DMS53 treated with DMSO at 0.1 percent for 48 hours (cell line): ENCODE data around the gene C10orf105.

Experiments used
- DNase-seq: peaks from one replicate; lab custom pipeline; 2025; ENCODE audit not compliant: unreplicated experiment; lab: John Stamatoyannopoulos, UW

C10orf105 gene

DNA sequence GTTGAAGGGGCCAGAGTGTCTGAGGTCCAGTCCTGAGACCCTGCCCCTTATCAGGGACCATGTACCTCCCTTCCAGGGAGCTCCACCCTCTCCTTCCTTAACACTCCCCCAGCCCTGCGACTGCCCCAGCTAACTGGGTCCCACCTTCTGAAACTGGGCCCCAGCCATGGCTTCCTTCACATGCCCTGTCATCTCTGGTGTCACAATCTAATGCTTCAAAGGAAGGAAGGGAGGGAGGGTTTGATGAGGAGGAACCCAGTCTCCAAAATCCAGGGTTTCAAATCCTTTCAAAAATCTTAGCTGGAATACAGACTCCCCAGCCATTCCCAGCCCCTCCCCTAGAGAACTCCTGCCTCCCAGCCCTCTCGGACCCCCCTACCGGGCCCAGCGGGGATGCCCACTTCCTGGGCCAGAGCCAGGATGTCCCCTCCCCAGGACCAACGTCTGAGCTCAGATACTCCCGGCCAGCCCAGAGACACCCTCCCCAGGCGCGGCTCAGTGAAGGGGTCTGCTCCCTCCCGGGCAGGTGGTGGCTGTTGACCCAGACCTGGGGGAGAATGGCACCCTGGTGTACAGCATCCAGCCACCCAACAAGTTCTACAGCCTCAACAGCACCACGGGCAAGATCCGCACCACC lies 18.0 kb downstream of the C10orf105 start:
- DNase-seq, result no peak

DNA sequence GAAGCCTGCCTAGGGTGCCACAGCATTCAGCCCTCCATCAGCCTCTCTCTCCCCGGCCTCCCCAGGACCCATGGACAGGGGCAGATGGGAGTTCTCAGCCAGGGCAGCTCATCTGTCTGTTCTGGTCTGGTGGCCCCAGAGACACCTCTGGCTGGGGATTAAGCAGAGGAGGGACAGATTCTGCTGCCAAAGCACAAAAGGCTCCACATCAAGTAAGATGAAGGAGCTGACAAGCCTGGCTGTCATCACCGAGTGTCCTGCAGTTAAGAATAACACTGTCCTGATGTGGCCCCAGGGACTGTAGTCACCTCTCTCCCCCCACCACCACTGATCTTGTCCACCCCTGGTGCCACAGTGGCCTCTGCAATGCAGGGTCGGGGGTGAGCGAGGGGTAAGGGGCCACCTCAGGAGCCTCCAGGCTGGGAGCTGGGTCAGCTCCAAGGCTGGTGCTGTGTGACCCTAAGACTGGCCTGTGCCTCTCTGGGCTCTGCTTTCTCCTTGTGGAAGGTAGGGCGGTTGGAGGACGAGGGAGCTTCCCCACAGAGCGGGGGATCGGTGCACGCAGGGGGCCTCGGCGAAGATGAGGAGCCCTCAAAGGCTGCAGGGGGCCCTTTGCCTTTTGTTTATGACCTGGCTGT lies 18.7 kb downstream of the C10orf105 start:
- no peak for DNase-seq

DNA sequence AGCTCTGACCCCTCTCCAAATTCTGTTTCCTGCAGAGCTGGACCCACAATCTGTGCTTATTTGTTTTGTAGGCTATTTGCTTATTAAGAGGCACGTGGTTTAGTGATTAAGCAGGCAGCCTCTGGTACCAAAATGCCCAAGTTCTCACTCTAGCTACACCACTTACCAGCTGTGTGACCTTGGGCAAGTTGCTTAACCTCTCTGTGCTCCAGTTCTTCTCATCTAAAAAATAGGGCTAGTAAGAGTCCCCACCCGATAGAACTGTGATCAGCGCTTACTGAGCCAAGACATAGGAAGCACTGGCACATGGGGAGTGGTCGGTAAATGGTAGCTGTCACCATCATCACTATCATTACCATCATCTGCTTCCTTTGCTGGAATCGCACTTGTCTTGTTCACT lies 20.8 kb downstream of the C10orf105 start:
- no peak for DNase-seq

DNA sequence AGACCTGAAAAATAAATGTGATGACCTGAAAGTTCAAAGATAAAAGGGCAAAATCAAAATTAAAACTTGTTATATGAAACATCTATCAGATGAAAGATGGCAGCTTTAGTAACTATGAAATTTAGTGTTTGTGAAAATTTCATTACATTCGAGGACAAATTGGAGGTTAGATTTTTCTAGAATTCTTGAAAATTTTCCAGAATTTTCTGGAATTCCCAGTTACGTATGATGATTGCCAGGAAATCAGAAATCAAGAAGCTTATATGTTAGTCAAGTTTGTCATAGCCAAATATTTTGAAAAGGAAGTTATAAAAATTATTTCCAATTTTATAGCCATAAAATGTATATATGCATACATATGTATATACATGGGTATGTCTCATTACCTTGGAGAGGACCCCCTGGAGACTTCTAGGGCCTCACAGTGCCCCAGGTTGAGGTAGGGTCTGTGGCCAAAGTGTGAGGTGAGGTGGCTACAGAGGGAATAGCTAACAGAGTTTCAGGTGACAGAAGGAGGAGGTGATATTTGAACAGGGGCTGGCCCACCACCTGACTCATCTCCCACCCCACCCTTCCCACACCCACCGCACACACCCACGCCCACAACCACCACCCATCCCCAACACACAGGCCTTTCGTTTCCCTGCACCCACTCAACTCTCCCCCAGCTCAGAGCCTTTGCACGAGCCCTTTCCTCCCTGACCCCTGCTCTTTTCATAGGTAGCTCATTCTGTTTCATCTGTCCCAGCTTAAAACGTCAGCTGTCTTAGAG lies 21.5 kb downstream of the C10orf105 start:
- DNase-seq, result no peak

DNA sequence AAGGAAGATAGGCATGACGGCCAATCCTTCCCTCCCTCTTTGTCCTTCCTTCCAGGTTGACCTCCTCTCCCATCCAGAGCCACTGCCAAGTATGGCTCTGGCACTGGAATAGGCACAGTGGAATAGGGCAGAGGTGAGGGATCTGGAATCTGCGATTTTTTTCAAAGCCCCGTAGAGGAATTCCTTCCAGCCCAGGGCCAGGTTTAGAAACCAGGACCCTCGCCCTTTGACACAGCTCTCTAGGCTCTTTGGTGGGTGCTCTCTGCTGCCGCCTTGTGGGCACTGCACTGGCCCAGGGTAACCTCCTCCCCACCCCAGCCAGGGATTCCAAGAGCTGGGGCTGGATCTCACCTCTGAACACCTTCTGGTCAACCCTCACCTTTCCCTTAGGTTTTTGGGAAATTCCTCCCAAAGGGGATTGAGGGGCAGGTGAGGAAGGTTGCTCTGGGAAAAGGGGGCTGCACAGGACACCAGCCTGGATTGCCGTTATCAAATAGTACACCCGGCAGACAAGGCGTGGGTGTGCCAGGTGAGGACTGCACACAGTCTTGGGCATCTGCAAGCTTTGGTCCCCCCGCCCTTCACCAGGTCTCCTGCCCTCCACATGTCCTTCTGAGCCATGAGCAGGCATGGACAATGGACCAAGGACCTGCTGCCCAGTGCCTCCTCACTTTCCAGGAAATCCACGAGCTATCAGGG lies 22.8 kb downstream of the C10orf105 start:
- peak; percentile 25 for DNase-seq

DNA sequence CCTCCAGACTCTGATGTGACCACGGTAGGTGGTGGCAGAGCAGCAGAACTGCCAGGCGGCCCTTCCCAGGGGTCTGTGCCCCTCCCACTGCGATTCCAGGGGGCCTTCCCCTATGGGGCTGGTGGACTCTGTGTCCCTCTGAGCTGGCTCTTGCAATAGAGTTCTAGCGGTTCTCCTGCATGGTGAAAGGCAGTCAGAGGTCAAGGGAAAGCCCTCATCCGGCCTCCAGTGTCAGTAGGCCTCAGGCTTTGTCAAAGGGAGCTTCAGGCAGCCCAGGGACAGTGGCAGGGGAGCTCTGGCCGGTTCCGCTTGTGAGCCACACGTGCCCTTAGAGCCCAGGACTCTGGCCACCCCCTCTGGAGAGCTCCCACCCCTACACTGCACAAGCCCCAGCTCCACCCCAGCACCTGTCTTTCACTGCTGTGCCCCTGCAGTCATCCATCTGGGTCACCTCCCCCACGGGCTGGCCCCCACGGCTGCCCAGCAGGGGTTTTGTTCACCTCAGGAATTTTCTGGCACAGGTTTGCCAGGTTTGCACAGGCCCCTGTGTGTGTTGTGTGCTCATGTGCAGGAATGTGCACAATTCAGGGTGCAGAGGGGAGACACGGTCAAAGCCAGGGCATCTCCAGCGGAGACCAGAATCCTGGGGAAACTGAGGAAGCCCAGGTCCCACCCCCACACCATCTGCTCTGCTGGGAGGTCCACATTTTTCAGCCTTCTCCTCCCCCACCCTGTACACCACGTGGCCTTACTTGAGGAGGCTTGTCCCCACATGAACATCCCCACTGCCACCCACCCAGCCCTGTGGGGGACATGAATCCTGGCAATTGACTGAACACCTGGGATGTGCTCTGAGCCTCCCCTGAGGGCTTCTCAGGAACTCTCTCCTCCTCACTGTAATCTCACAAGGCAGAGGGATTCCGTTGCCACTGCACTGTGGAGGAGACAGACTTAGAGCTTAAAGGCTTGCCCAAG lies 23.8 kb downstream of the C10orf105 start:
- DNase-seq, result no peak

DNA sequence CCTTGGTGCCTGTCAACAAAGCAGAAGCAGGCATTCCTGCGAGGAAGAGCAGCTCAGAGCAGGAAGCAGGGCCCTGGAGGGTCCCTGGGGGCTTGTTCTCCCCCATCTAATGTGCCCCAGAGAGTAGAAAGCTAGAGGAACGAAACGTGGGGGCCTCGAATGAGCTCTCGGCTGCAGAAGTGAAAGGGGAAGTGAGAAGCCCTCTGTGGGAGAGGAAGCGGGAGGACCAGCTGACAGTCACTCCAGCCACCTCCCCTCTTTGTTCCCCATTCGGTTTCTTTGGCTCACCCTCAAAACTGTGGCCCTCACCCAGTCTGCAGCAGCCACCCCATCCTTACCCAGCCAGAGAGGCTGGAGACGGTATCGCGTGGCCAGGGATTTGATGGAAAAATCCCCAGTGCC lies 25.0 kb downstream of the C10orf105 start:
- no peak for DNase-seq

DNA sequence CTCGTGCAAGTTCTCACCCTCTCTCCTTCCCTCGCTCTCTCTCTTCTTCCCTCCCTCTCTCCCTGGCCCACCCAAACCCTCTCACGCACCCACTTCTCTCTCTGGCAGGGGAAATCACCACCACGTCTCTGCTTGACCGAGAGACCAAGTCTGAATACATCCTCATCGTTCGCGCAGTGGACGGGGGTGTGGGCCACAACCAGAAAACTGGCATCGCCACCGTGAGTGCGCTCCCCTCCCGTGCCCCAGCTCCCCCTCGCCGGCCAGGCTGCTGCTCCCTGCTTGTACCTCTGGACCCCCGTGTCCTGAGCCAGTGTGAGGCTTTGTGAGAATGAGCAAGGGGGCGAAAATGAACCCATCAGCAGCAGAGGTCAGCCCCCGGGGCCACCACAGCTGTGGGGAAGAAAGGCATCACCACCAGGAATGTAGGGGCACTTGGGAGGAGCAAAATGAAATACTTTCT lies 25.5 kb downstream of the C10orf105 start:
- DNase-seq, result no peak

DNA sequence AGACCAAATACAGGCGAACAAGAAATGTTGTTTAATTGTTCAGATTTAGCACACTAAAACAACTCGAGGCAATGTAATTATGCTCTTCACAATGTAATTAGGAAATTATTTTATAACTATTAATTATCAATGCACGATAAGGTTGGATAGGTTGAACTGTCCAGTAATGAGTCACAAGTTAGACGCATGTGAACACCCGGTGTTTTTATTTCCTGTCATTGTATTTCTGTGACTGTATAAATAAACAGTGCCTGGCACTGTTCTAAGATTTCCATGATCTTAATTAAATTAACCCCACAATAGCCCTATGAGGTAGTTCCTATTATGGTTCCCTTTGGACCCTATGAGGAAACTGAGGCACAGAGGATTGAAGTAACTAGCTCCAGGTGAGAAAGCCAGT lies 26.2 kb downstream of the C10orf105 start:
- DNase-seq, result no peak

DNA sequence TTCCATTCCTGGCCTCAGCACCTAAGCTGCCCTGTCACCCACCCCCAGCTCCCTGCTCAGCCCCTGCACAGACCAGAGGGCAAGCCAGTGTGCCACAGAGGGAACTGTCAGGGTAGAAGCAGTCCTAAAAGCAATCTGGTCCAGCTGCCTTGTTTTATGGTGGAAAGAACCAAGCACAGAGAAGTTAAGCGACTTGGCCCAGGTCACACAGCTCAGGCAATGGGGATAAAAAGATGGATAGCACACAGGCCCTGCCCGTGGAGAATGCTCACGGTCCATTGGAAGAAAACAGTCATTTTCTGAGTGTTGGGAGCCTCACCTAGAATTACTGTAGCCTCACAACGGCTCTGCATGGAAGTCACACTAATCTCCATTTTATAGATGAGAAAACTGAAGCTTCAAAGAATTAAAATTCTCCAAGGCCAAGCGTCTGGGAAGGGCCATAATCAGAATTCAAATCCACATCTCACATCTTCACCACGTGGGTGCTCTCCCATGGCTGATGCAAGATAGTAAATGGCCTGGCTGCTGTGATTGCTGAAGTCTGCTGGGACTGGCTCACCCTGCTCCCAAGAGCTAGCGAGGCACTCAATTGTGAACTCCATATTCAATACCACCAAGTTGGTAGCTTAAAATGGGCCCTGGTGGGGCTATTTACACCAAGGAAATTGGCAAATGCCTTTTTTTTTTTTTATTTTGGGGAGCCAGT lies 26.8 kb downstream of the C10orf105 start:
- DNase-seq, result no peak

DNA sequence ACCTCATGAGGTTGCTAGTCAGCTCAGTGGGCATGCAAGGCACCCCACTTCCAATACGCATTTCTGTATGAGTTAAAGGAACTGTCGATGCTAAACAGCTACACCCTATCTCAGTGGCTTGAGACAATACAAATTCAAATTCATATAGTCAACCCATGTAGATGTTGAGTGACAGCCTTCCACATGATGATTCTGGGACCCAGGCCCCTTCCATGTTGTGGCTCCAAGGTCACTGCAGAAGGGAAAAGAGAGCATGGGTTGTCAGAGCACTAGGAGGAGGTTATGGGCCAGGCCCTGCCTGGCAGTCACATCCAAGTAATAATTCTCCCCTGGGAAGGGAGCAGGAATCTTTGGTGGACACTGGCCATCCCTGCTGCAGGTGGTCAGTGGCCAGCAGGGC lies 28.2 kb downstream of the C10orf105 start:
- no peak for DNase-seq

DNA sequence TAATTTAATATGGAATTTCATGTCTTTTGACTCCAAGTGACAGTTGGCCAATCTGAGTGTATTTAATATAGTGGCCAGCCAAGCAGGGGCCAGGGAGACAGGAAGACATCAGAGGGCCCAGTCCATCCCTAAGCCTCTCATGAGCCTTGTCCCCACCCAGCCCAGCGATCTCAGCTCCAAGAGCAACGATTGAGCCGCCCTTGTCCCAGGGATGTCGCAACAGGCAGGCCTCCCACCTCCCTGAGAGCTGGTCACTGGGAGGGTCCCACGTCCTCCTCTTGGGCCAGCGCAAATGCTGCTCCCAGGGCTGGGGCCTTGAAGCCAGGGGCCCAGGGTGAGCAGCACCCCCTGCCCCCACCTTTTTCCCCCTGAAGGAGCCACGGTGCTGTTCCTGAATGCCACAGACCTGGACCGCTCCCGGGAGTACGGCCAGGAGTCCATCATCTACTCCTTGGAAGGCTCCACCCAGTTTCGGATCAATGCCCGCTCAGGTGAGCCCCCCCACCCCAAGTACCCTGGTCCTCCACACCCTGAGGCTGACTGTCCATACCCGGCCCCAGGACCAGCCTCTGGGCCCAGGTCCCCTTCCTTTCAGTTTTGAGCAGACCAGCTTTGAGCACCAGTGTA lies 29.4 kb downstream of the C10orf105 start:
- DNase-seq, result no peak

DNA sequence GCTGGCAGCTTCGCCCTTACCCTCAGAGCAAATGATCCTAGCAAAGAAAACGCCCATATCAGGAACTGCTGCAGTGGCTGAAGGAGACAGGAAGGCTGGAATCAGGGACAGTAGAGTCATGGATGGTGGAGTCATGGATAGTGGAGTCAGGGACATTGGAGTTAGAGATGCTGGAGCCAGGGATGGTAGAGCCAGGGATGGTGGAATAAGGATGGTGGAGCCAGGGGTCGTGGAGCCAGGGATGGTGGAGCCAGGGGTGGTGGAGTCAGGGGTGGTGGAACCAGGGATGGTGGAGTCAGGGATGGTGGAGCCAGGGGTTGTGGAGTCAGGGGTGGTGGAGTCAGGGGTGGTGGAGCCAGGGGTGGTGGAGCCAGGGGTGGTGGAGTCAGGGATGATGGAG lies 31.3 kb downstream of the C10orf105 start:
- DNase-seq, result no peak

DNA sequence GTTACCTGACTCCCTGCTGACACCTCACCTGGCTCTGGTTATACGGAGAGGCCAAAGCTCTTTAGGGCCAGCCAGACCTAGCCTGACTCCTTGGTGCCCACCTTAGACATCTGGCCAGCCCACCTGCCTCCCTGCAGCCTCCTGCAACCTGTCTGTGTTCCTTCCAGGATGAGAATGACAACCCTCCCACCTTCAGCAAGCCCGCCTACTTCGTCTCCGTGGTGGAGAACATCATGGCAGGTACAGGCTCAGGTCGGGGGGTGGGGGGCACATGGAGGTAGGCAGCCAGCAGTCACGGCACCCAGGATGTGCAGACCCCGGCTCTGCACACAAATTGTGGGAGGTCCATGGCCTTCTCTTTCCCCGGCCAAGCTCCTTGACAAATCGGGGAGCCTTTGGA lies 32.1 kb downstream of the C10orf105 start:
- DNase-seq, result no peak

DNA sequence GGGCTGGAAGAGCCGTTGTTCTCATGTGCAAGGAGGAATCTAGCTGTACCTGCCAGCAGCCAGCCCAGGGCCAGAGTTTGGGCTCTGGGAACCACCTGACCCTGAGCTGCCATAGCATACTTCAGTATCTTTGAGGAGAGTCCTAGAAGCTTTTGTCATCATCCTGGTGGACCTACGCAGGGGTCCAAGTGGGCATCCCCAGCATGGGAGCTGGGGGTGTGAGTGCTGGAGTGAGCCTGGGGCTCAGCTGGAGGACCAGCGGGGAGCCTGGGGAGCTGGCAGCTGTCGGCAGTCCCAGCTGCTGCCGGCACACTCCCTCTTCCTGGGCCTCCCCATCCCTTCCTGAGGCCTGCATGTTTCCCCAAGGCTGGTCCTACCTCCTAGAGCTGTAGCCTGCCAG lies 32.5 kb downstream of the C10orf105 start:
- no peak for DNase-seq

DNA sequence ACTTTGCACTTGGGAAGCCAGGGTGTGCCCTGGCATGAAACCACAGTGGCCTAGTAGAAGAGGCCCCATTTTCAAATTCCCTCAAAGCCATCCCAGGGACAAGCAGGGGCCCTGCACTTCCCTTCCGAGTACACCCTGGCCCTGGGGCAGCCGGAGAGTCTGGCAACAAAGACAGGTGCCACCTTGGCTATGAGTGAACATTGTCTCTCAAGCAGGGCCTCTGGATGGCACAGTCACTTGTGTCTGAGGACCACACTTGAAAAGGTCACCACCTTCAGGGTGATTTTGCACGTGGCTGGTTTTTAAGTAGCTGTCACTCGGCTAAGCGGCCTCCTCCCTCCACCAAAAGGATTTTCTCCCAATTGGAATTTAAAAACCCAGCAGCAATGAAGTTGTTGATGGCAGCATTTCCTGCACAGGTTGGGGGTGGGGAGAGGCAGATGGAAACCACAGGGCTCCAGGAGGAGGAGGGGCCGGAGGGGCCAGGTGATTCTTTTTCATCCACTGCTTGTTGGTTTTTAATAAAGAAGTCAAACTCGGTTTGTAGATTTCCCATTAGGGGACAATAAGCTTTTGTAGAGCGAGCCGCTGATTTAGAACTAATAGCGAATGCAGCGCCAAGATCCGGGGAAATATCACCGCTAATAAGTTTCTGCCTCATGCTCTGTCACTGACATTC lies 33.9 kb downstream of the C10orf105 start:
- no peak for DNase-seq

DNA sequence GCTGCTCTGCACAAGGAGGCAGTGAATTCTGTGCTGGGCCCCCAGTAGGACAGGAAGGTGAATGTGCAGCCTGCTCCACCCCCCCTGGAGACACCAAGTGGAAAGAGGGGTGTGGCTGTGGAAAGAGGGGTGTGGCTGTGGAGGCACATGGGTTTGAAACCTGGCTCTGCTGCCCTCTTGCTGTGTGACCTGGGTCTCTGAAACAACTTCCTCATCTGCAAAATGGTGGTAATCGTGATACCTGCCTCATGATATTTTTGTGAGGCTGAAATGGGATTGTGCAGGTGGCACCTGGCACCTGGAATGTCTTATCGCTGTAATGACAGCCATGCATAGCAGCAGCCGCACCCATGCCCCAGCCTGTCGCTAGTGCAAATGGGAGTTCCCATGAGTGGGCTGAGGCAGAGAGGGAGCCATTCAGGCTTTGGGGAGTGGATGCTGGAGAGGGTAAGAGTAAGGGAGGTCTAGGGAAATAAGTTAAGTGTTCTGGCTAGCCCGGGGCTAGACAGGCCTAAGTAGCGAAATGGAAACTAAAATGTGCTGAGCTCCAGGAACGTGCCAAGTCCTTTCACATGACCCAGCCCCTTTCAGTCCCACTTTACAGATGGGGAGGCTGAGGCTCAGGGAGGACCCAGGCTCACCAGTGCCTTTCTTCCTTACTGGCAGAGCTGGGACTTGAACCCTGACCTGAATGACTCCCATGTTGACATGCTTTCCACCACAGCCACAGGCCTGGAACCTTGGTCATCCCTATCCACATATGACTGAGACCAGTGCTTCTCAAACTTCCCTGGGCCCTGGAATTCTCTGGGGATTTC lies 35.0 kb downstream of the C10orf105 start:
- no peak for DNase-seq

DNA sequence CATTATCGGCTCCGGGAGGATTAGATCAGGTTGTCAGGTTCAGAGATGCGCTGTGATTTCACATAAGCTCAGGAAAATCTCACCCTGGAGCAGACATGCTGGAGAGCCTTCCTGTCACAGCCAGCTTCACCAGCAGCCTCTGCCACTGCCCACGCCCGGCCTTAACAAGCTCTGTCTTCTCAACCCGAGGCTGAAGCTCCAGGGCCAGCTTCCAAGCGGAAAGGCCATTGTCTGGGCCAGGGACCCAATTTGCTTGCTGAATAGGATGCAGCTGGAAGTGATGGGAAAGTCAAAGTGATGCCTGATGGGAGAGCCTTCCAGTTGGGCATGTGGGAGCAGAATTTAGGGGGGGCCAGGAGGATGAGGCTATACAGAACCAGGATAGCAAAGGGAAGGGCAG lies 36.3 kb downstream of the C10orf105 start:
- DNase-seq, result no peak
